PC-9 (cell line): ENCODE data around the gene ALDH7A1. TPM values are rescaled to one million over a fixed set of nuclear protein-coding genes. Genes with fewer than 3 reads are reported as not detected.
A peak's percentile ranks its signal among the peaks of the same experiment; 100 is the strongest.

Experiments used
- Bru-seq: library from RNA; stranded (reverse); fragments of 400-500 nt; gene quantifications from one replicate; lab custom pipeline; 2021; lab: Mats Ljungman, UMichigan
- BruChase-seq, 2 experiments: library from RNA; stranded (reverse); fragments of 400-500 nt; gene quantifications; one replicate each; lab custom pipeline; 2021; lab: Mats Ljungman, UMichigan
- BruUV-seq: library from RNA; stranded (reverse); fragments of 400-500 nt; replicated peaks from 2 replicates; lab custom pipeline; 2021; lab: Mats Ljungman, UMichigan
- CTCF ChIA-PET: fragments of 300-600 bp; sonication (Branson Sonifier 250); formaldehyde crosslinking; loops from one replicate; lab custom pipeline; 2022; ENCODE audit warnings: antibody characterized with exemption; lab: Charles Lee
- POLR2A ChIA-PET: fragments of 300-600 bp; sonication (Branson Sonifier 250); formaldehyde crosslinking; loops from one replicate; lab custom pipeline; 2022; ENCODE audit warnings: antibody characterized with exemption; ENCODE audit not compliant: unreplicated experiment; lab: Charles Lee
- DNase-seq, 2 experiments: peaks; one replicate each; pipeline versions ENCODE4 v3.0.0 to v3.0.0-alpha.2; 2015 to 2022; ENCODE audit warnings: mixed read lengths in 1 of 2
- H2AFZ ChIP-seq: fragments of 200-600 bp; sonication (generic); 2 replicates; pipeline ENCODE4 v1.8.1; 2017; ENCODE audit warnings: antibody characterized with exemption
- H3F3A ChIP-seq: fragments of 200-600 bp; sonication (generic); 2 replicates; pipeline ENCODE4 v1.8.1; 2017; ENCODE audit warnings: antibody characterized with exemption, mild to moderate bottlenecking, low read depth; ENCODE audit not compliant: insufficient read depth
- H3K27ac ChIP-seq: fragments of 200-600 bp; sonication (generic); 2 replicates; pipeline ENCODE4 v1.6.1; 2016; ENCODE audit warnings: mixed run types
- H3K27me3 ChIP-seq: fragments of 200-600 bp; sonication (generic); 2 replicates; pipeline ENCODE4 v1.6.1; 2016; ENCODE audit warnings: low read depth, mixed run types; ENCODE audit not compliant: insufficient read depth
- H3K36me3 ChIP-seq: fragments of 200-600 bp; sonication (generic); 2 replicates; pipeline ENCODE4 v1.6.1; 2016; ENCODE audit warnings: low read depth, mixed run types
- H3K4me1 ChIP-seq: fragments of 200-600 bp; sonication (generic); replicated peaks from 2 replicates; pipeline ENCODE4 v1.6.1; 2016; ENCODE audit warnings: mixed run types; ENCODE audit not compliant: insufficient read depth
- H3K4me2 ChIP-seq: fragments of 200-600 bp; sonication (generic); 2 replicates; pipeline ENCODE4 v1.6.1; 2017; ENCODE audit warnings: mixed run types
- H3K4me3 ChIP-seq: fragments of 200-600 bp; sonication (generic); 2 replicates; pipeline ENCODE4 v1.6.1; 2016; ENCODE audit warnings: mixed run types
- H3K79me2 ChIP-seq: fragments of 200-600 bp; sonication (generic); 2 replicates; pipeline ENCODE4 v1.6.1; 2017; ENCODE audit warnings: low read depth, mixed run types
- H3K9me2 ChIP-seq: fragments of 200-600 bp; sonication (generic); 2 replicates; pipeline ENCODE4 v1.8.1; 2017; ENCODE audit warnings: mild to moderate bottlenecking; ENCODE audit not compliant: insufficient read depth
- H3K9me3 ChIP-seq: fragments of 200-600 bp; sonication (generic); 2 replicates; pipeline ENCODE4 v1.8.1; 2016; ENCODE audit warnings: low read depth; ENCODE audit not compliant: insufficient read depth
- H4K20me1 ChIP-seq: fragments of 200-600 bp; sonication (generic); 2 replicates; pipeline ENCODE4 v1.8.1; 2017; ENCODE audit not compliant: insufficient read depth
- CTCF ChIP-seq: fragments of 200-600 bp; sonication (generic); conservative IDR thresholded peaks from 2 replicates; pipeline ENCODE4 v1.6.1; 2017; ENCODE audit warnings: mixed run types, antibody characterized with exemption, mild to moderate bottlenecking, moderate library complexity
- EZH2 ChIP-seq: fragments of 200-600 bp; sonication (generic); IDR thresholded peaks from 2 replicates; pipeline ENCODE4 v1.8.0; 2017; ENCODE audit warnings: antibody characterized with exemption, low read depth
- intact Hi-C: fragments of 100-400 bp; cut with micrococcal nuclease; formaldehyde crosslinking; loops from one replicate; pipeline ENCODE4 v1.10.0; 2022; ENCODE audit not compliant: unreplicated experiment
- long read RNA-seq: library from polyadenylated mRNA; stranded (forward); transcript quantifications from one replicate; pipeline ENCODE4 v2.0.0, GENCODE V29; 2022
- total RNA-seq: library from RNA; stranded (reverse); gene quantifications from 2 replicates; pipeline ENCODE4 v1.2.3, GENCODE V29; 2021

ALDH7A1 gene
- total RNA-seq, result 109 and 111 TPM in 2 replicates
- percentile 79 among the genes with signal in this experiment for Bru-seq, nascent RNA
- BruChase-seq, experiment 1, labeled RNA remaining after a 2-hour chase, result percentile 80 among the genes with signal in this experiment
- percentile 68 among the genes with signal in this experiment for BruChase-seq, experiment 2, labeled RNA remaining after a 6-hour chase
- long read RNA-seq, full-length matches to known transcripts, result 95 of 120 reads
- long read RNA-seq, partial matches to known transcripts, result 18 of 120 reads
- long read RNA-seq, other reads (novel, unspliced or antisense), result 7 of 120 reads

- DNase-seq, result peak; percentile 84 to 91
- peaks cover 18% of the 10 kb centered on the region; the same call in 1 of the 2 replicates for H3F3A ChIP-seq
- TF ChIP-seq EZH2 (no peak), CTCF (peak; percentile 54)
- H3K4me2 ChIP-seq, result peak within 1 kb of the TSS; percentile 97
- H3K9me3 ChIP-seq, result no peaks in the 10 kb centered on the region
- no peaks in the 10 kb centered on the region for H3K36me3 ChIP-seq
- H3K27me3 ChIP-seq, result no peaks in the 10 kb centered on the region
- no peaks in the 10 kb centered on the region for H3K9me2 ChIP-seq
- POLR2A ChIA-PET, result interaction anchor here (0.6 to 1.1 kb wide), 5 partner anchors 9 to 268 kb away, joined by 3 to 11 read pairs (median 4); no protein-coding TSS in a partner anchor
- TSS peak; percentile 54 for BruUV-seq
- CTCF ChIA-PET, result interaction anchor here (0.6 to 1.2 kb wide), 3 partner anchors 55 to 895 kb away, joined by 3 to 14 read pairs (median 9); no protein-coding TSS in a partner anchor
- peak within 1 kb of the TSS; percentile 68 for H3K4me3 ChIP-seq
- peak within 1 kb of the TSS; percentile 81 for H2AFZ ChIP-seq
- H3K79me2 ChIP-seq, result peaks cover 22% of the 10 kb centered on the region
- H4K20me1 ChIP-seq, result no peaks in the 10 kb centered on the region
- intact Hi-C loops, result loop anchor here (1.0 to 10.0 kb wide), 4 partner anchors 53 to 243 kb away; partner anchors contain the start of genes GRAMD2B and LMNB1
- peak within 1 kb of the TSS; percentile 45 for H3K27ac ChIP-seq
- H3K4me1 ChIP-seq, result peaks cover 20% of the 10 kb centered on the region
These were observed at the start of gene ALDH7A1 for GRCh38 chr5:126594748-126595485. ALDH7A1 (minus strand) TSS chr5:126595219; CDS start chr5:126595198, 21 bp downstream.

GRCh38 chr5:126641387-126641786 is 46.4 kb upstream of the ALDH7A1 start:
- intact Hi-C loops, result no loop called here
- no peak for DNase-seq
- Histone ChIP-seq H3K9me2 (no peaks in the 10 kb centered on the region), H3K27me3 (no peaks in the 10 kb centered on the region), H3K36me3 (no peaks in the 10 kb centered on the region), H3K9me3 (peaks cover 10% of the 10 kb centered on the region; the same call in 1 of the 2 replicates), H3K27ac (no peak overlapping the region), H3K4me3 (no peak overlapping the region), H3F3A (no peaks in the 10 kb centered on the region), H3K4me2 (no peak overlapping the region), H4K20me1 (no peaks in the 10 kb centered on the region; the same call in 1 of the 2 replicates), H2AFZ (no peak overlapping the region), H3K4me1 (no peaks in the 10 kb centered on the region), H3K79me2 (no peaks in the 10 kb centered on the region)
- POLR2A ChIA-PET, result no interaction called here
- CTCF ChIA-PET, result no interaction called here
- no TSS peak for BruUV-seq
- no peak for TF ChIP-seq EZH2

- Histone ChIP-seq H3K27me3 (no peaks in the 10 kb centered on the region), H3K4me1 (no peaks in the 10 kb centered on the region), H3K4me2 (no peak overlapping the region), H3K4me3 (no peak overlapping the region), H3K27ac (no peak overlapping the region), H3F3A (no peaks in the 10 kb centered on the region), H3K36me3 (no peaks in the 10 kb centered on the region), H4K20me1 (no peaks in the 10 kb centered on the region; the same call in 1 of the 2 replicates), H3K9me3 (peaks cover 10% of the 10 kb centered on the region; the same call in 1 of the 2 replicates), H2AFZ (no peak overlapping the region), H3K9me2 (no peaks in the 10 kb centered on the region), H3K79me2 (no peaks in the 10 kb centered on the region)
- BruUV-seq, result no TSS peak
- intact Hi-C loops, result no loop called here
- no peak for TF ChIP-seq CTCF
- no peak for TF ChIP-seq EZH2
- ChIA-PET CTCF (no interaction called here), POLR2A (no interaction called here)
- DNase-seq, result no peak
These were observed 45.8 kb upstream of the ALDH7A1 start for GRCh38 chr5:126640866-126641265.
